CD14-positive monocyte (primary cell): ENCODE data around the gene INTS3. TPM values are rescaled to one million over a fixed set of nuclear protein-coding genes. Genes with fewer than 3 reads are reported as not detected.

Experiments
- DNase-seq, 3 donors: peaks; one replicate each; pipeline ENCODE4 v3.0.0-alpha.2; 2011 to 2022
- H2AFZ ChIP-seq: 2 replicates; pipeline ENCODE4 v1.6.0; 2012; ENCODE audit warnings: mild to moderate bottlenecking, low read depth, low read length, inconsistent platforms; ENCODE audit not compliant: insufficient read depth, poor library complexity, severe bottlenecking
- H3K27ac ChIP-seq, 2 donors: 1 replicate in 1 of 2; 2 replicates in 1 of 2; pipeline ENCODE4 v1.5.1; 2012 to 2013; ENCODE audit warnings: low read length in 2 of 2, control low read depth in 1 of 2, inconsistent platforms in 1 of 2, low read depth in 1 of 2, mild to moderate bottlenecking in 1 of 2
- H3K27me3 ChIP-seq, 2 donors: one replicate each; pipeline versions ENCODE4 v1.6.0 to v1.6.1; 2011 to 2013; ENCODE audit warnings: low read length in 2 of 2; ENCODE audit not compliant: control insufficient read depth in 2 of 2, insufficient read depth in 2 of 2
- H3K36me3 ChIP-seq, 2 donors: replicated peaks in 1 of 2; 1 replicate in 1 of 2; 2 replicates in 1 of 2; pipeline versions ENCODE4 v1.5.1 to v1.6.1; 2012 to 2013; ENCODE audit warnings: low read length in 2 of 2, control low read depth in 1 of 2, inconsistent platforms in 1 of 2, mild to moderate bottlenecking in 1 of 2; ENCODE audit not compliant: insufficient read depth in 2 of 2, control insufficient read depth in 1 of 2
- H3K4me1 ChIP-seq, 2 donors: 1 replicate in 1 of 2; 2 replicates in 1 of 2; pipeline versions ENCODE4 v1.5.1 to v1.6.1; 2012 to 2013; ENCODE audit warnings: low read length in 2 of 2, control low read depth in 1 of 2, inconsistent platforms in 1 of 2, mild to moderate bottlenecking in 1 of 2, moderate library complexity in 1 of 2; ENCODE audit not compliant: insufficient read depth in 2 of 2, control insufficient read depth in 1 of 2
- H3K4me2 ChIP-seq: replicated peaks from 2 replicates; pipeline ENCODE3; 2012; ENCODE audit warnings: low read length, moderate library complexity, mild to moderate bottlenecking; ENCODE audit not compliant: poor library complexity, severe bottlenecking; ENCODE audit errors: extremely low read depth
- H3K4me3 ChIP-seq, 3 experiments: fragments of 200-600 bp in 1 of 3; sonication (generic) in 1 of 3; replicated peaks in 1 of 3; 1 replicate in 2 of 3; 2 replicates in 1 of 3; pipeline ENCODE4 v1.5.1; 2011 to 2013; ENCODE audit warnings: low read length in 3 of 3, mild to moderate bottlenecking in 3 of 3, control low read depth in 2 of 3, low read depth in 2 of 3, inconsistent platforms in 1 of 3, moderate library complexity in 1 of 3
- H3K79me2 ChIP-seq: 2 replicates; pipeline ENCODE4 v1.6.0; 2012; ENCODE audit warnings: mild to moderate bottlenecking, control low read depth, inconsistent platforms, low read length, moderate library complexity; ENCODE audit not compliant: insufficient read depth
- H3K9ac ChIP-seq: 2 replicates; pipeline ENCODE4 v1.6.0; 2017; ENCODE audit warnings: low read length, mild to moderate bottlenecking; ENCODE audit not compliant: insufficient read depth, poor library complexity, severe bottlenecking
- H3K9me3 ChIP-seq, 2 donors: replicated peaks in 1 of 2; 1 replicate in 1 of 2; 2 replicates in 1 of 2; pipeline versions ENCODE4 v1.5.1 to v1.6.1; 2012 to 2013; ENCODE audit warnings: low read length in 2 of 2, control low read depth in 1 of 2; ENCODE audit not compliant: control insufficient read depth in 1 of 2, insufficient read depth in 1 of 2
- H4K20me1 ChIP-seq: 2 replicates; pipeline ENCODE4 v1.6.0; 2012; ENCODE audit warnings: mild to moderate bottlenecking, low read length, control low read depth, moderate library complexity; ENCODE audit not compliant: insufficient read depth
- H3K27ac Mint-ChIP-seq, 7 donors: one replicate each; pipeline ENCODE4 v1.8.0; 2020; ENCODE audit warnings: mild to moderate bottlenecking in 7 of 7, mixed read lengths in 7 of 7, moderate library complexity in 6 of 7, inconsistent platforms in 2 of 7
- H3K27me3 Mint-ChIP-seq, 3 donors: one replicate each; pipeline ENCODE4 v1.8.0; 2021 to 2022; ENCODE audit warnings: low read depth in 3 of 3, mild to moderate bottlenecking in 3 of 3, mixed read lengths in 3 of 3, moderate library complexity in 3 of 3, inconsistent platforms in 1 of 3
- H3K36me3 Mint-ChIP-seq, 2 donors: one replicate each; pipeline ENCODE4 v1.8.0; 2020; ENCODE audit warnings: mixed read lengths in 2 of 2, inconsistent platforms in 1 of 2, mild to moderate bottlenecking in 1 of 2
- H3K4me1 Mint-ChIP-seq: one replicate; pipeline ENCODE4 v1.8.0; 2020; ENCODE audit warnings: mild to moderate bottlenecking, mixed read lengths
- H3K4me3 Mint-ChIP-seq, 2 donors: one replicate each; pipeline ENCODE4 v1.8.0; 2020; ENCODE audit warnings: mild to moderate bottlenecking in 2 of 2, mixed read lengths in 2 of 2, moderate library complexity in 1 of 2
- H3K9me3 Mint-ChIP-seq, 7 donors: one replicate each; pipeline ENCODE4 v1.8.0; 2020 to 2022; ENCODE audit warnings: mixed read lengths in 7 of 7, mild to moderate bottlenecking in 6 of 7, moderate library complexity in 6 of 7, inconsistent platforms in 2 of 7
- WGBS: methylation state at CpG from one replicate; pipeline ENCODE4 v1.1.5; 2013; ENCODE audit warnings: missing lambda C conversion rate; ENCODE audit not compliant: insufficient coverage; 5-methylcytosine and 5-hydroxymethylcytosine counted together
- intact Hi-C, 2 donors: fragments of 100-400 bp; cut with micrococcal nuclease; formaldehyde crosslinking; loops; one replicate each; pipeline versions ENCODE4 v1.15.0 to v1.15.1; 2023
- polyA plus RNA-seq, 3 donors: library from polyadenylated mRNA; depleted of rRNA in 1 of 3; unstranded in 2 of 3; stranded (reverse) in 1 of 3; fragments of 300-500 nt in 2 of 3; fragments of >200 nt in 1 of 3; fragmentation: Illumina TruSeq in 2 of 3; gene quantifications; 1 replicate in 2 of 3; 2 replicates in 1 of 3; pipeline ENCODE4 v1.2.3, GENCODE V29; 2012 to 2021
- TF ChIP-seq, protein P1 (sequence below): fragments of 200-600 bp; IDR thresholded peaks from one replicate; pipeline ENCODE4 v1.8.0; 2022; ENCODE audit warnings: antibody characterized with exemption, mild to moderate bottlenecking

INTS3 gene
- polyA plus RNA-seq, 3 donors, result 9.2 to 76.9 (median 15.9) TPM

- Mint-ChIP-seq H3K4me3 (no peak overlapping the region), H3K27me3 (peaks cover 1 to 5% (median 2%) of the 10 kb centered on the region in 3 donors), H3K9me3 (peaks cover 0 to 3% (median 0%) of the 10 kb centered on the region in 7 donors), H3K36me3 (peaks cover 14 to 16% of the 10 kb centered on the region in 2 donors), H3K4me1 (peaks cover 18% of the 10 kb centered on the region), H3K27ac (peak overlapping the region in 4 of 7 donors; percentile 16 to 67 (median 44))
- WGBS, result 68% methylated on average over 23 of the region's 26 CpGs
- Histone ChIP-seq H3K79me2 (no peaks in the 10 kb centered on the region), H3K4me1 (peaks cover 7 to 10% of the 10 kb centered on the region in 2 donors), H3K36me3 (peaks cover 0 to 2% of the 10 kb centered on the region in 2 donors), H3K4me3 (no peak overlapping the region), H2AFZ (no peak overlapping the region), H4K20me1 (no peaks in the 10 kb centered on the region), H3K27ac (no peak overlapping the region), H3K27me3 (no peaks in the 10 kb centered on the region), H3K4me2 (no peak overlapping the region), H3K9me3 (no peaks in the 10 kb centered on the region), H3K9ac (no peak overlapping the region)
- TF ChIP-seq, protein P1, sequence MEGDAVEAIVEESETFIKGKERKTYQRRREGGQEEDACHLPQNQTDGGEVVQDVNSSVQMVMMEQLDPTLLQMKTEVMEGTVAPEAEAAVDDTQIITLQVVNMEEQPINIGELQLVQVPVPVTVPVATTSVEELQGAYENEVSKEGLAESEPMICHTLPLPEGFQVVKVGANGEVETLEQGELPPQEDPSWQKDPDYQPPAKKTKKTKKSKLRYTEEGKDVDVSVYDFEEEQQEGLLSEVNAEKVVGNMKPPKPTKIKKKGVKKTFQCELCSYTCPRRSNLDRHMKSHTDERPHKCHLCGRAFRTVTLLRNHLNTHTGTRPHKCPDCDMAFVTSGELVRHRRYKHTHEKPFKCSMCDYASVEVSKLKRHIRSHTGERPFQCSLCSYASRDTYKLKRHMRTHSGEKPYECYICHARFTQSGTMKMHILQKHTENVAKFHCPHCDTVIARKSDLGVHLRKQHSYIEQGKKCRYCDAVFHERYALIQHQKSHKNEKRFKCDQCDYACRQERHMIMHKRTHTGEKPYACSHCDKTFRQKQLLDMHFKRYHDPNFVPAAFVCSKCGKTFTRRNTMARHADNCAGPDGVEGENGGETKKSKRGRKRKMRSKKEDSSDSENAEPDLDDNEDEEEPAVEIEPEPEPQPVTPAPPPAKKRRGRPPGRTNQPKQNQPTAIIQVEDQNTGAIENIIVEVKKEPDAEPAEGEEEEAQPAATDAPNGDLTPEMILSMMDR, result peak; percentile 98
- peak; percentile 47 to 71 (median 68) for DNase-seq
- intact Hi-C loops, result loop anchor here (5.0 kb wide), 1 partner anchor 190 kb away; the partner anchor contains the start of gene RAB13 (in 2 of the 2)
These were observed 69.2 kb downstream of the INTS3 start for GRCh38 chr1:153796786-153797659.

GRCh38 chr1:153798468-153798780 lies 70.6 kb downstream of the INTS3 start:
- Histone ChIP-seq H3K9me3 (no peaks in the 10 kb centered on the region), H3K9ac (no peak overlapping the region), H2AFZ (no peak overlapping the region), H3K4me3 (no peak overlapping the region), H3K27me3 (no peaks in the 10 kb centered on the region), H4K20me1 (no peaks in the 10 kb centered on the region), H3K36me3 (peaks cover 0 to 2% of the 10 kb centered on the region in 2 donors), H3K27ac (no peak overlapping the region), H3K4me1 (peaks cover 10 to 11% of the 10 kb centered on the region in 2 donors), H3K4me2 (no peak overlapping the region), H3K79me2 (no peaks in the 10 kb centered on the region)
- Mint-ChIP-seq H3K27me3 (peaks cover 0 to 4% (median 2%) of the 10 kb centered on the region in 3 donors), H3K27ac (peak overlapping the region in 1 of 7 donors; percentile 30), H3K36me3 (peaks cover 26 to 27% of the 10 kb centered on the region in 2 donors), H3K4me1 (peaks cover 22% of the 10 kb centered on the region), H3K9me3 (peaks cover 0 to 3% (median 0%) of the 10 kb centered on the region in 7 donors), H3K4me3 (no peak overlapping the region)
- WGBS, result 100% methylated on average over 3 of the region's 3 CpGs
- intact Hi-C loops, result loop anchor here (5.0 kb wide), 1 partner anchor 189 kb away; the partner anchor contains the start of gene RAB13 (in 2 of the 2)
- DNase-seq, result no peak
- TF ChIP-seq, protein P1, result no peak
